Fibroblast of skin of scalp (primary cell): ENCODE data around the gene CRADD.
"Not testable (repeated sequence)": the region's sequence is repeated elsewhere in the genome, so short reads cannot be mapped to it uniquely, and the experiment has no call there.

Experiments used
- DNase-seq: peaks from one replicate; pipeline ENCODE4 v3.0.0-alpha.2; 2013

CRADD gene

DNA sequence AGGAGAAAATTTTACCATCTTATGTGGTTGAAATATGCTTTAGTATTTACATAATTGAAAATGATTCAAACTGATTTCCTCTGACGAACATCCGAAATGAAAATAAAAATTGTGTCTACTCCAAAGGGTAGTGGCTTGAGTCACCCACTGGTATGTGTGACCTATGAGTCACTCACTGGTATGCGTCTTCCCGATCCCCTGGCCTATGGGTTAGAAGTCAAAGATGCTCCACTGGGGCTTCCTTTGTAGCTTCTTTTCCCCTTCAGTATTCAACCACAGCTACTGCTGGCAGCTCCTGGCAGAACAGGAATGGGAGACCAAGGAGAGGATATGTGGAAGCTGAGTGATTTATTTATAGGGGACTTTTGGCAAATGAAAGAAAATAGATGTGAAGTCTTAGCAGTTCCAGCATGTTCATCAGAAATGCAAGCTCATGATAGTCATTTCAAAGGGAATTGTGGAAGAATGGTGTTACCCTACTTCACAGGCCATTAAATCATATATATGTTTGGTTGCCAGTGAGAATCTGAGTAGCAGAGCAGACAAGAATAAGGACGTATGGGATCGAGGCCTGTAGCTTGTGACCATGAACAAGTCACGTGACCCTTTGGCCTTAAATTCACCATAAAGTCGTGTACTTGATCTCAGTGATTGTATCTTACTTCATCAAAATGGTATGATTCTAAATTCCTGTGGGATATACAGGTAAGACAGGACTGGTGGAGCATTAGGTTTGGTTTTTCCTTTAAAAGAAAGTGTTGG, 108.3 kb downstream of the CRADD start:
- DNase-seq, result peak; percentile 97

DNA sequence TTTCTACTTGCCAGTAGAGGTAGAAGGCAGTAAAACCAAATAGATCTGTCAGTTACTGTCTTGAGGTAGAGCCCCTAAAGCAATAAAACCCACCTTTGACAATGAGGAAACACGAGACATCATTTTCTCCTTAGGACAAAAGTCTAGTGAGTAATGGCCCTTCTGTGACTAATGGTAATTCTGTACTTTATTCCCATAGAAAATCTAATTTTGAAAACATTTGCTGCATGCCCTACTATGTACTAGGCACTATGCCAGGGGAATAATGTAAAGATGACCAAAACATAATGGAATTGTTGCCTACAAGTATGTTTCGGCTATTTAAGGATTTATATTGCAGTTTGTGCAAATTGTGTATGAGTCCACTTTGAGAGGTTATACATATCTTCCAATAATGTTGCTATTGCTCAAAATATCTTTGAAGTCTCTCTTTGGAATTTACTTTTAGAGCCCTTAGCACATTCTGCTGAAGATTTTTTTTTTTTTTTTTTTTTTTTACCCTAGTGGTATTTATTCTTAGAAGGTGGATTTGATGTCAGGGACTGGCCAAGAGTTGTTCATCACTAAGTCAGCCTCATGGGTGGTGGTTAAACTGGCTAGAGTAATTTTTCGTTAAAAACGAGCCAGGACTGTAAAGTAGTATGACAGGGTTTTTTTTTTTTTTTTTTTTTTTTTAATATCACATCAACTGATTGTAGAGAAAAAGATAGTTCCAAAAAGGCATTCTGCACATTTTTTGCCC, 109.7 kb downstream of the CRADD start:
- DNase-seq, result peak; percentile 71

DNA sequence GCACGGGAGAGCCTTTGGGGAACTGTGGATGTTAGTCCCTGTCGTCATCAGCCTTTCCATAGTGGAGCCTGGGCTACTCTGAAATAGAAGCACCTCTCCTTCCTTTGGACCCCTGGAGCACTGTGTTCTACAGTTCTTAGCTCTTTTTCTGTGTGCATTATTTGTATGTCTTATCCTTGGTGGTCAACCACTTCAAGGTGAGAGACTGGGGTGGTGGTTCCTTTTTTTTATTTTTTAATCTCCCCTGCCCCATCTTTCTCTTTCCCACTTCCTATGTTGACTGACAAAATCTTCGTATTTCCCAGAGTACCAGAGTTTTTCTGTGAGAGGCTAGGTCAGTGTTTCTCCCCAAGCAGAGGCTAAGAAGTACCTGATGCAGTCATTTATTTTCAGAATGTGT, 111.7 kb downstream of the CRADD start:
- DNase-seq, result no peak

DNA sequence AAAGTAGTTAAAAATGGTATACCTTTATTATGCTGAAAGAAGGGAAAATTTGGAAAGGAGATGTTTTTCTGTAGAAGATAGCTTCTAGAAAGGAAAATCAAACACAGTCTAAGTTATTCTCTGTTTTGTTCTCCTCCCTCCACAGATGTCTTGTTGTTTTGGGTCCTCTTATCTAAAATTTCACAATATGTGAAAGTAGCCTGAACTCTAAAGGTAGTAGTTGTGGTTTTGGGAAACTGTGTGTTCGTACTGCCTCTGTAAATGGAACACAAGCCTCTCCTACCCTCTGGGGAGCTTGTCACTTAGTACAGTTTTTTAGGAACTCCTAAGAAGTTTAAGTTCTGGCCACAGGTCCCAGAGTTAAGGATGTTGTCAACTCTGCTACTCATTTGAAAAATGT, 112.6 kb downstream of the CRADD start:
- DNase-seq, result no peak

DNA sequence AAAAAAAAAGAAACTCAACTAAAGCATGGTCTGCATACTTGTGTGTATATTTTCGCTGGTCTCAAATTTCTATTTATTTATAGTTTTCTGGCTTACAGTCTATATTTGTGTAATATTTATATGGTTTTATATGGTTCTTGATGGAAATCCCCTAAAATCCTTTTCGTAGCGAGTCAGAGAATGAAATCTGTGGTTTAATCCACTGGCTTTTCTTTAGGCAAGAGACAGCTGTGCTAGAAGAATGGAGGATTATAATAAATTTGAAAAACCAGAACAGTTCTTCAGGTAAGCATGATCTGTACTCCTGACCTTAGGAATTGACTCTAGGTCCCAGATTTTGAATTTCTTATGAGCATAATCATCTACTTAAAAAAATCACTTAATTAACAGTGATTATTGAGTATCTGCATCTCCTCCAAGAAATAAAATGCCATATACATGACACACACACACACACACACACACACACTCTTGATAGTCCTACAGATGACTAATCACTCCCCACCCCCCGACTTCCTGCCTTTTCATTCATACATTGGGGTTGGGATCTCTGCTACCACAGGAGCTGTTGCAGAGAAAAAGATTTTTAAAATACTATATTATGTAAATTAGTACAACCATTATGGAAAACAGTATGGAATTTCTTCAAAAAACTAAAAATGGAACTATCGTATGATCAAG, 113.4 kb downstream of the CRADD start:
- peak; percentile 90 for DNase-seq

DNA sequence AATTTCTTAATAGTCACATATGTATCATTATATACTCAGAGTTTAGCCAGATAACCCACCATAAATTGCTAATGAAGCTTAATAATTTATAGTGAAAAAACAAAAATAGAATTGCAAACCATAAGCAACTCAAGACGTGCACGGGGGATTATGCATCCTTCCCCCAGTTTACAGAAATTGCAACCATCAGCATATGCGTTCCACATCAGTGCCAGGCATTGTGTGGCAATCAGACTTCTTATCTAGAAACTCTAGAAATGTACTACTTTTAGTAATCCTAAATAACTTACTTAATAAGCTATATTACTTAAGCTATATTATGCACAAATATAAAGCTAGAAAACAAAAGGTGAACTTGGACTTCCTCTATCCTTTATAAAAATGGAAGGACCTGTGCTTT, 115.8 kb downstream of the CRADD start:
- DNase-seq, result no peak

DNA sequence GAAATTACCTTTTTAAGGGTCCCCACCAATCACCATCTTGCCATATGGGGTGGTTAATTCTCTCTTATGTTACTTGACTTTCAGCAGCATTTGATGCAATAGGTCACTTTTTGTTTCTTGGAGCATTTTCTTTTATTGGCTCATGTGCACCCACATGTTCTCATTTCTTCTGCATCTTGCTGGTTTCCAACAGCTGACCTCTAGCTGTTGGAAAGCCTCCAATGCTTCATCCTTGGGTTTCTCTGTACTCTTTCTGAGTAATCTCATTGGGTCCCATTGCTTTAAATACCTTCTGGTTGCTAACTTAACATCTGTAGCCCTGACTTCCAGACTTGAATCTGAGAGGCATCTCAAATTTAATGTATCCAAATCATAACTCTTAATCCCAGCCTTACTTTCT, 116.8 kb downstream of the CRADD start:
- DNase-seq, result peak; percentile 40

DNA sequence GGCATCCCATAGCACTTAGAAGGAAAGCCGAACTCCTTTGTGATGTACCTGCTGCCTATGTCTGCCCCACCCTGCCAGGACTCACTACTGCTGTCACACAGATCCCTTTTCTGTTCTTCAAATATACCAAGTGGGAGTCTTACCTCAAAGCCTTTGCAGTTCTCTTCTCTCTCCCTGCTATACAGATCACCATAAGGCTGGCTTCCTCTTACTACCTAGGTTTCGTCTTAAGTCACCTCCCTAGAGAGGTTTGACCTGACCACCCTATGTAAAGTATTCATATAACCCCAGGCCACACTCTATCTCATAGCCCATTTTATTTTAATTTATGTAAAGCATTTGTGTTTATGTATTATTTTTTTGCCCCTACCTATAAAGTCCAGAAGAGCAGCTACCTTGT, 117.6 kb downstream of the CRADD start:
- no peak for DNase-seq

DNA sequence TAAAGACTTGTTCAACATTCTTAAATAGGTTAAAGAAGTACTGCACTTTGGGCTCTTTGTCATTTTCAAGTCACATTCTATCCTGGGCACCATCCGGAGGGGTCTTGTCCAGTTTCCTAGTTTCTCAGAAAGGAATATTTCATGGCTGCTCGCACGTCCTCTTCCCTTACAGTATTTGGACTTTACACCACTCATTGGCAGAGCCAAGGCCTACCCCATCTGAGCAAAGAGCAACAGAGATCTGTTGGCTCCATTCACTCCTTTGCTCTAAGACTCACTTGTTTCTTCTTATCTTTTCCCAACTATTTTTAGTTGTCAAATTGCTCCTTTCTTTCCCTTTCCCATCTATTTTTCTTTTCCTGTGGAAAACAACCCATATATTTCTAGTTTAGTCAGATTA, 118.2 kb downstream of the CRADD start:
- DNase-seq, result no peak

DNA sequence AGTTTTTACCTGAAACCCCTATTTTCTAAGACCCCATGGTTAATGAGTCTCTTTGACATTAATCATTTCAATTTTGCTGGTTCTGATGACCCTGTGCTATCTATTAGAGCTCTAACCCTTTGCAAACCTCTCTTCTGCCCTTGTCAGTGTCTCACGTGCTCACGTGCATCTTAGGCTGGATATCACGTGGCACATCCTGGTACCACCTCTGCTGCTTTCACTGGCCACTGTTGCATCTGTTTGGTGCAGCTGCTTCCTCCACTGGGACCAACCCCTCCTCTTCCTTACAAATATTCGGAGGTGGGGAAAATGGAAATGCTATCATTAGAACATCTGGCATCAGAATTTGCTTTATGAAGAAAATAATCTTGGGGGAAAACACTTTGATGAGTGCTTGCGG, 119.6 kb downstream of the CRADD start:
- no peak for DNase-seq

DNA sequence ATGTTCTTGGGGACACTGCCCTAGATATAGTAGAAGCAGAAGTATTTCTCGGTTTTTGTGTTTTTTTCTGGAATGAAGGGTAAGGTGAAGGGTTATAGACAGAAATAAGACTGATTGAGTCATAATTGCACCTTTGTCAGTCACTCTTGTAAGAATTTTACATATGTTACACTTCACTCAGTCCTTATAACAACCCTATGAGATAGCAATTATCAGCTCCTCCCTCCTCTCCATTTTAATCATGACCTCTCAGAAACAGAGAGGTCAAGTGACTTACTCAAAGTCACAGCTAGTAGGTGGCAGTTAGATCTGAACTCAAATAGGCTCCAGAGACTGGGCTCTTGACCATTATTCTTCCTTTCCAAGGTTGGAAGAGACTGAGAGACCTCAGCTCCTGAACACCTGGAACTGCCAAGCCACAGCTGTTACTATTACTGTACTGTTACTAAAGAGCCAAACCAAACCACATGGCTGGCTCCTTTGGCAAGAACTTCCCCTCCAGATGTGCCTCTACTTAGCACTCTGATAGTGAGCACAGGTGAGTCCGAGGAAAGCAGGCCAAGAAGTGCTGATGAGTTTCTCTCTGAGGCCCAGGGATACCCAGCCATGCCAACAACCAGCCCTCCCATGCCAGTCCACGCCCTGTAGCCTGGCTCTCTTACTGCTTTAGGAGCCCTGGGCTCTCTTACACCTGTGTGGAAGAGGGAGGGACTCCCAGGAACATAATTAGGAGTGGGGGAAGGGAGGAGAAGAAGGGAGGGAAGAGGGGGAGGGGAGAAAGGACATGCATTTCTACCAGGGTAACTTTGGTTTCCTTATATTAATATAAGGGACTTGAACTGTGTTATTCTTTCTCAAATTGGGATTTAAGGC, 121.3 kb downstream of the CRADD start:
- no peak for DNase-seq

DNA sequence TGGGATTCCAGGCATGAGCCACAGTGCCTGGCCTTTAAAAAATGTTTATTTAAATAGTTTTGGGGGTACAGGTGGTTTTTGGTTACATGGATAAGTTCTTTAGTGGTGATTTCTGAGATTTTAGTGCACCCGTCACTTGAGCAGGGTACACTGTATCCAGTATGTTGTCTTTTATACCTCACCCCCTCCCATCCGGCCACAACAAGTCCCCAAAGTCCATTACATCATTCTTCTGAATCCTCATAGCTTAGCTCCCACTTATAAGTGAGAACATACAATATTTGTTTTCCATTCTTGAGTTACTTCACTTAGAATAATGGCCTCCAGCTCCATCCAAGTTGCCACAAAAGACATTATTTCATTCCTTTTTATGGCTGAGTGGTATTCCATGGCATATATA, 124.5 kb downstream of the CRADD start:
- not testable (repeated sequence) for DNase-seq

DNA sequence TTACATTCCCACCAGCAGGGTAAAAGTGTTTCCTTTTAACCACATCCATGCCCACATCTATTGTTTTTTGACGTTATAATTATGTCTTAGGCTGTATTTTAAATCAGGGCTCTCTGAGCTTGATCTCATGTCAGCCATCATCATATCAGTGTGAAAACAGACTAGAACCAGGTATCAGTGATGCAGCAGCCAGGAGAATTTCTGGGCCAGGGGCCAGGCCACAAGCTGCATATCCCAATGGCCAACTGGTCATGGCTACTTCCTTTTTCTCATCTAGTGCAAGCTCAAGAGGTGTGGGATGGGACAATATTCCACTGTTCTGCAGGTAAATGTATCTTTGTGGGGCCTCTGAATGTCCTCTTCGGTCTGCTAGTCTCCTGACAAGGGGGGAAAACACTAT, 125.1 kb downstream of the CRADD start:
- no peak for DNase-seq

DNA sequence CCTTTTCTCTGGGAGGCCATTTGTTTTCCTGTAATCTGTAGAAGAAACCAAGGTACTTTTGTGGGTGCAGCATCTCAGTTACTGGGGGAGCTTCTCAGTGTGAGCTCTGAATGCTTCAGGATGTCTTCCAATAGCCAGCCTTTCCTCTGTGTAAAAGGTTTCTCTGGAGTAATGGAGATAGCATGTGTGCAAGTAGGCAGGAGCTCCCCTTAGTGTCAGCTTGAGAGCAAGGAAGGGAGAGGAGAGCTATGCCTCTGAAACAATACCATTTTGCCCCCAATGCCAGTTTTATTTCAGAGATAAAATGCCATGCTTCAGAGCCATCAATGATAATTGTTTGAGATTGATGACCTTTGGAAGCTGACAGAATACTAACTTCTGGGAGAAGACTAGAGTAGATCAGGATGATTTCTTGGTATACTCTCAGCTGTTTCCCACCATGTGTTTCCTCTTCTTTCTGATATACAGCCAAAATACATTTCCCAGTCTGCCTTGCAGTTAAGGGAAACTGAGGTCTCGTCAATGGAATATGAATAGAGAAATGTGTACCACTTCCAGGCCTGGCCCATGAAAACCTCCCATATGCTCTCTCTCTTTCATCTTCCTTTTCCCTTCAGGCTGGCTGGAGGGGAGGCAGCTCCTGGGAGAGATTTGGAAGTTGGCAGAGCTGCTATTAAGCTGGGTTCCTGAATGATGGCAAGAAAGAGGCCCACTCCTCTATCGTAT, 125.7 kb downstream of the CRADD start:
- DNase-seq, result peak; percentile 52

DNA sequence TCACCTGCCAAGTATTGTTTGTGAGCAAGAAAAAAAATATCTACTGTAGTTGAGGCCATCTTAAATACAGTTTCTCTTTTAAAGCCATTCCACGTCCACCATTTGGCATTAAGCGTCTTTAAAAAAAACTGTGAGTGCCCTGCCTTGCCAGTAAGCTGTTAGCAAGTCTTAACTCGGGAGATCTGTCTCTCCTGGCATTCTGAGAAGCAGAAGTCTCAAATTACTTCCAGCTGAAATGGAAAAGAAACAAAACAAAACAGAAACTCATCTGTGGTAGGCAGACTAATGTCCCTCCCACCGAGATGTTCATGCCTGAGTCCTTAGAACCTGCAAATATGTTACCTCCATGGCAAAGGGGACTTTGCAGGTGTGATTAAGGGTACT, 126.2 kb downstream of the CRADD start:
- peak; percentile 81 for DNase-seq

DNA sequence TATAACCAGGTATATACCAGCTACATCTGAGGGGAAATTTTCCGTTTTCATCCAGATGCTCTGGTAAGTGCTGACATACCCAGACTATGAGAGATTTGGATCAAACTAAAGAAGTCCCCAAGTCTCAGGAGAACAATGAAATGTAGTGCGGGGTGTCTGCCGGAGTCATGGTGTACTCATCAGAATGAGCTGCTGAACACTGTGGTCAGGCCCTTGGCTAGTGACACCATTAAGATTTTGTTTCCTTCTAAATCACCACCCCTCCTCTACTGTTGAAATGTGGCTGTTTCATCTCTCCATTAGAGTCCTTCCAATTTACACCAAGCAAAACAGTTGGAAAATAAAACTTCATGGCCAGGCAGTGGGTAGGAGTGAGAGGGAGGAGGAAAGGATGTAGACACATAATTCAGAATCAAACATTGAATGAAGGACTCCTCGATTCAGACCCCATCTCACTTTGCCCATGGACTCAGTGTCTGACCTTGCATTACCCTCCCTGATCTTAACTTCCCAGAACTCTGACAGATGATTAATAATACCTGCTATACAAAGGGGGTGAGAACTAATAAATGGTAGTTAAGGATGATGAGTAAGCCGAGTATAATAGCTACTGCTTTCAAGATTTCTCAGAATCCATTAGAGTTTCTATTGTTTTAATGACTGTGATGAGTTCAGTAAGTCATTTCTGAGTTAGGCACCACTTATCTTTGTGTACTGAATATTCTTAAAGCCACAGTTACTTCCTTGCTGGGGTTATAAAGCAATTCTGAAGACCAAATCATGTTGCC, 127.4 kb downstream of the CRADD start:
- no peak for DNase-seq

DNA sequence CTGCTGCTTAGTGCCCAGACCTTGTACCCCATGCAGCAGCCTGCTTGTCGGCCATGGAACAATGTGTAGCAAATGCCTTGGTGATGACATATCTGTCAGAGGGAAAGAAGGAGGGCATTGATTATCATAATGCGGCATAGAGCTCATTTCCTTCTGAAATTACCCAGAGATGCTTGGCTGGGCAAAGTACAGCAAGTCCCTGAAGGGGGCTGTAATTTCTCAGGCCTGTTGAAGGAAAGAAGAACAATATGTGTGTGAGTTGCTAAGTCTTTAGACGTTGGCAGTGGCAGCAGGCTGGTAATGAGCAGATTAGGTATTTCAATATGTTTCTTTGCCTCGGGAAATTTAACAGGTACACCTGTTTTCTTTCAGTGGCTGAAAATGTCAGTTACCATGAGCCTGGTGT, 128.6 kb downstream of the CRADD start:
- no peak for DNase-seq

DNA sequence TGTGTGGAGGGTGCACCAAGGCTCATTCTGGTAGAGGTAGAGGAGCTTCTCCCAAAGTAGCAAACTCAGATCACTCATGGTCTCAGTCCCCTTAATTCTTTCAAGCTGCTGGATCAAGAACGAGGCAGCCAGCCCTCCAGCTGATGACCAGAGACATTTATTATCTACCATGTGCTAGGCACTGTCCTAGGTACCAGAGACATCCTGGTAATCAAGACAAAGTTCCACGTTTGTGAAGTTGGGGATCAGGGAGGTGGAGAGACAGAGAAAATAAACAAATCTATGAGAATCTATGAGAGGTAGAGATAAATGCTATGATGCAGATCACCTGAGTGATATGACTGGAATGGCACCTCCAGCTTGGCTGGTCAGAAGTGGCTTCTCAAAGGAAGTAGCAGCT, 130.2 kb downstream of the CRADD start:
- no peak for DNase-seq

DNA sequence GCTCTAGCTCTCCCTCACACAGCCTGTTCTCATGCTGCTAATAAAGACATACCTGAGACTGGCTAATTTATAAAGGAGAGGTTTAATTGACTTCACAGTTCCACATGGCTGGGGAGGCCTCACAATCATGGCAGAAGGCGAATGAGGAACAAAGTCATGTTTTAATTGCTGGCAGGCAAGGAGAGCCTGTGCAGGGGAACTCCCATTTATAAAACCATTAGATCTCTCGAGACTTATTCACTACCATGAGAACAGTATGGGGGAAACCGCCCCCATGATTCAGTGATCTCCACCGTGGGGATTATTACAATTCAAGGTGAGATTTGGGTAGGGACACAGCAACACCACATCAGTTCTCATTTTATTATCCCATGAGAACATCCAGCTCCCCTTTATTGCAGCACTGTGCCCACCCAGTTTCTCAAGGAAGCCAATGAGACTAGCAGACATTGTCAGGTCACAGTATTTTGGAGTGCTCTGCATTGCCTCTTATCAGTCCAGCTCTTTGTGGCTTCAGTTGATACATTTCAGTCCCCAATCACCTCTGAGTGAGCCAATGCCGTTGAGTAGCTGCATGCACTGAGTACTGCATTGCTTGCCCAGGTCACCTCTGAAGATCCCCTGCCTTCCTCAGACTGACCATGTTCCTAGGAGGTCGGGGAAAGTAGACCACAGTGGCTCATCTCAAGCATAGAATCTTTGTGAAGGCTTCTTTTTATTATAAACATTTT, 131.2 kb downstream of the CRADD start:
- no peak for DNase-seq

DNA sequence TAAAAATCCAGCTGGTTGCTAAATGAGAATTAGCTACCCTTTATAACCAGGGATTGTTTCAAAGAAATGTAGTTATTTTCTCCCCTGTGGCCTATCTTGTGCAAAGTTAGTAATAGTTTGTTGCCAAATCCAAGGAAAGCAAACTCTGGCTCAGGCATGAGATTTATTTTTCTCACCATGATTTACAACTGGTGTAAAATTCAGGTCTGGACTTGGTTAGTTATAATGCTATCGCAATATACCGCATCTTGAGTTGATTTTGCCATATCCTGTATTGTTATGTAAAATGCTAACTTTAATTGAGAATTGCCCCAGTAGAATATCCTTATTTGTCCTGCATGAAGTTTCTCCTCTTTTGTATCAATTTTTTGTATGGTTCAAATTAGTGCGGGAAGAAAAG, 135.5 kb downstream of the CRADD start:
- peak; percentile 19 for DNase-seq
